Spinal cord (tissue), 10 donors: Measurements from ENCODE around the gene UBE2Q2. TPM values are rescaled to one million over a fixed set of nuclear protein-coding genes. Genes with fewer than 3 reads are reported as not detected.

ENCODE experiments used
- DNase-seq, 6 donors: peaks; one replicate each; pipeline versions ENCODE4 v3.0.0 to v3.0.0-alpha.2; 2013 to 2015; ENCODE audit warnings: low spot score in 6 of 6, low read depth in 4 of 6
- H3K27ac ChIP-seq: one replicate; pipeline ENCODE4 v1.5.1; 2013; ENCODE audit warnings: low read depth, low read length, control low read depth
- H3K27me3 ChIP-seq: one replicate; pipeline ENCODE4 v1.6.1; 2013; ENCODE audit warnings: low read length; ENCODE audit not compliant: control insufficient read depth, insufficient read depth
- H3K36me3 ChIP-seq: one replicate; pipeline ENCODE4 v1.6.1; 2013; ENCODE audit warnings: low read length; ENCODE audit not compliant: control insufficient read depth, insufficient read depth
- H3K4me1 ChIP-seq: one replicate; pipeline ENCODE4 v1.6.1; 2013; ENCODE audit warnings: low read length; ENCODE audit not compliant: control insufficient read depth, insufficient read depth
- H3K4me3 ChIP-seq: one replicate; pipeline ENCODE4 v1.5.1; 2013; ENCODE audit warnings: low read depth, low read length, control low read depth
- H3K9me3 ChIP-seq: one replicate; pipeline ENCODE4 v1.6.1; 2013; ENCODE audit warnings: low read length; ENCODE audit not compliant: control insufficient read depth, insufficient read depth
- WGBS: methylation state at CpG from one replicate; pipeline ENCODE4 v1.1.5; 2013; ENCODE audit warnings: missing lambda C conversion rate; ENCODE audit not compliant: insufficient coverage; 5-methylcytosine and 5-hydroxymethylcytosine counted together
- polyA plus RNA-seq, 2 donors: library from polyadenylated mRNA; unstranded; fragments of 120-200 nt; gene quantifications; one replicate each; pipeline ENCODE4 v1.2.1, GENCODE V29; 2013; ENCODE audit not compliant: insufficient read length in 2 of 2
- total RNA-seq, 2 donors: library from RNA; depleted of rRNA in 1 of 2; stranded (reverse); fragments of 120-200 nt in 1 of 2; fragments of >200 nt in 1 of 2; gene quantifications; one replicate each; pipeline versions ENCODE4 v1.2.3 to v1.2.4, GENCODE V29; 2013 to 2014
- donor health status: healthy.

The UBE2Q2 gene
- total and polyA plus RNA-seq, 4 donors, result 46.6 to 60.5 (median 56.1) TPM

- Histone ChIP-seq H3K27me3 (no peaks in the 10 kb centered on the region), H3K9me3 (no peaks in the 10 kb centered on the region), H3K36me3 (peaks cover 10% of the 10 kb centered on the region), H3K4me3 (no peak overlapping the region), H3K27ac (no peak overlapping the region), H3K4me1 (no peaks in the 10 kb centered on the region)
- DNase-seq, result no peak
- WGBS, result no CpG with 5 or more reads among the region's 4 CpGs
These were observed 29.2 kb downstream of the UBE2Q2 start for GRCh38 chr15:75872403-75872990.

GRCh38 chr15:75884041-75884440 lies 40.8 kb downstream of the UBE2Q2 start:
- no peaks in the 10 kb centered on the region for H3K4me1 ChIP-seq
- no peak overlapping the region for H3K27ac ChIP-seq
- H3K27me3 ChIP-seq, result no peaks in the 10 kb centered on the region
- H3K9me3 ChIP-seq, result no peaks in the 10 kb centered on the region
- H3K4me3 ChIP-seq, result no peak overlapping the region
- no CpG with 5 or more reads among the region's 1 CpG for WGBS
- peaks cover 4% of the 10 kb centered on the region for H3K36me3 ChIP-seq
- no peak for DNase-seq

GRCh38 chr15:75887178-75887577 lies 43.9 kb downstream of the UBE2Q2 start:
- H3K27ac ChIP-seq, result no peak overlapping the region
- no peaks in the 10 kb centered on the region for H3K36me3 ChIP-seq
- no peaks in the 10 kb centered on the region for H3K4me1 ChIP-seq
- 100% methylated on average over 1 of the region's 1 CpG for WGBS
- no peak overlapping the region for H3K4me3 ChIP-seq
- H3K27me3 ChIP-seq, result no peaks in the 10 kb centered on the region
- DNase-seq, result no peak
- no peaks in the 10 kb centered on the region for H3K9me3 ChIP-seq

GRCh38 chr15:75891895-75892294 lies 48.6 kb downstream of the UBE2Q2 start:
- Histone ChIP-seq H3K9me3 (no peaks in the 10 kb centered on the region), H3K4me3 (no peak overlapping the region), H3K27ac (no peak overlapping the region)

GRCh38 chr15:75895731-75896130 lies 52.5 kb downstream of the UBE2Q2 start:
- no peak for DNase-seq
- WGBS, result 80% methylated on average over 1 of the region's 2 CpGs
- H3K36me3 ChIP-seq, result no peaks in the 10 kb centered on the region

More at GRCh38 chr15:75891895-75892294, 48.6 kb downstream of the UBE2Q2 start:
- H3K36me3 ChIP-seq, result no peaks in the 10 kb centered on the region
- H3K27me3 ChIP-seq, result no peaks in the 10 kb centered on the region
- DNase-seq, result no peak
- no peaks in the 10 kb centered on the region for H3K4me1 ChIP-seq

GRCh38 chr15:75900577-75900976 lies 57.3 kb downstream of the UBE2Q2 start:
- Histone ChIP-seq H3K4me1 (peaks cover 6% of the 10 kb centered on the region), H3K27me3 (no peaks in the 10 kb centered on the region), H3K27ac (no peak overlapping the region), H3K36me3 (peaks cover 2% of the 10 kb centered on the region), H3K4me3 (no peak overlapping the region), H3K9me3 (no peaks in the 10 kb centered on the region)
- DNase-seq, result no peak

More at GRCh38 chr15:75895731-75896130, 52.5 kb downstream of the UBE2Q2 start:
- H3K4me1 ChIP-seq, result no peaks in the 10 kb centered on the region
- H3K4me3 ChIP-seq, result no peak overlapping the region
- H3K27ac ChIP-seq, result no peak overlapping the region
- H3K27me3 ChIP-seq, result no peaks in the 10 kb centered on the region
- H3K9me3 ChIP-seq, result no peaks in the 10 kb centered on the region

- no peak overlapping the region for H3K27ac ChIP-seq
- H3K9me3 ChIP-seq, result no peaks in the 10 kb centered on the region
- WGBS, result 65% methylated on average over 7 of the region's 8 CpGs
These were observed 58.9 kb downstream of the UBE2Q2 start for GRCh38 chr15:75902129-75902557.

GRCh38 chr15:75903331-75904239 lies 60.3 kb downstream of the UBE2Q2 start, which contains the start of gene FBXO22:
Gene FBXO22, plus strand, starts transcription at chr15:75903878. Its CDS starts 86 bp downstream, at chr15:75903964.
- Histone ChIP-seq H3K4me1 (peaks cover 6% of the 10 kb centered on the region), H3K27me3 (no peaks in the 10 kb centered on the region), H3K9me3 (no peaks in the 10 kb centered on the region), H3K36me3 (peaks cover 8% of the 10 kb centered on the region), H3K27ac (peak within 1 kb of the TSS; percentile 83), H3K4me3 (peak within 1 kb of the TSS; percentile 77)
- WGBS, result under 1% methylated on average over 57 of the region's 63 CpGs
- DNase-seq, result peak; percentile 79 to 97 (median 84)

More at GRCh38 chr15:75902129-75902557, 58.9 kb downstream of the UBE2Q2 start:
- DNase-seq, result no peak
- peaks cover 6% of the 10 kb centered on the region for H3K4me1 ChIP-seq
- no peak overlapping the region for H3K4me3 ChIP-seq
- H3K36me3 ChIP-seq, result peaks cover 2% of the 10 kb centered on the region
- no peaks in the 10 kb centered on the region for H3K27me3 ChIP-seq

- no peak for DNase-seq
- Histone ChIP-seq H3K4me1 (peaks cover 6% of the 10 kb centered on the region), H3K4me3 (no peak overlapping the region), H3K36me3 (peaks cover 11% of the 10 kb centered on the region), H3K27ac (no peak overlapping the region), H3K9me3 (no peaks in the 10 kb centered on the region), H3K27me3 (no peaks in the 10 kb centered on the region)
- 96% methylated on average over 5 of the region's 5 CpGs for WGBS
These were observed 62.0 kb downstream of the UBE2Q2 start for GRCh38 chr15:75905231-75905630.
